ENCODE data around the gene SLCO2A1. TPM values are rescaled to one million over a fixed set of nuclear protein-coding genes. Genes with fewer than 3 reads are reported as not detected.

SLCO2A1 gene
- total and polyA plus RNA-seq, 2 donors (not counting 1 experiment from before 2014, with no cell fraction given), result not detected

GRCh38 chr3:133914839-133915600, 114.7 kb downstream of the SLCO2A1 start:
- Histone ChIP-seq H3K36me3 (replicated peaks in 1 of 2; ENCODE audit: control extremely low read depth in 1 of 2, control insufficient read depth in 1 of 2, extremely low read depth in 1 of 2, insufficient read depth in 2 of 2, low read length in 1 of 2) (no peaks in the 10 kb centered on the region), H2AFZ (ENCODE audit: insufficient read depth, low read depth, low read length, poor library complexity, severe bottlenecking) (no peak overlapping the region), H3K4me2 (replicated peaks; ENCODE audit: low read depth, low read length, poor library complexity, severe bottlenecking) (no peak overlapping the region), H4K20me1 (ENCODE audit: control insufficient read depth, insufficient read depth, low read length, poor library complexity, severe bottlenecking) (no peaks in the 10 kb centered on the region), H3K9me3 (ENCODE audit: control extremely low read depth in 1 of 3, control insufficient read depth in 2 of 3, insufficient read depth in 1 of 3, low read length in 2 of 3) (no peaks in the 10 kb centered on the region), H3K4me3 (ENCODE audit: control extremely low read depth in 1 of 5, extremely low read depth in 1 of 5, insufficient read depth in 1 of 5, low read depth in 2 of 5, low read length in 4 of 5) (no peak overlapping the region), H3K4me1 (ENCODE audit: control insufficient read depth in 2 of 2, insufficient read depth in 2 of 2, low read length in 2 of 2) (no peaks in the 10 kb centered on the region), H3K27ac (ENCODE audit: low read length in 2 of 2) (no peak overlapping the region), H3K9ac (ENCODE audit: low read length) (no peak overlapping the region), H3K27me3 (replicated peaks in 1 of 4; ENCODE audit: control extremely low read depth in 1 of 4, control insufficient read depth in 3 of 4, insufficient read depth in 4 of 4, low read length in 3 of 4) (peaks cover 0 to 17% (median 8%) of the 10 kb centered on the region in 4 experiments), H3K79me2 (ENCODE audit: control insufficient read depth, insufficient read depth, low read length) (no peaks in the 10 kb centered on the region)
- ATAC-seq (ENCODE audit: low read depth) (no peak), DNase-seq (no peak)
- WGBS (ENCODE audit: insufficient coverage), result 95% methylated on average over 9 of the region's 12 CpGs
- TF ChIP-seq EZH2 (IDR thresholded peaks at IDR 0.05; ENCODE audit: borderline replicate concordance, insufficient read depth, low read depth, low read length, poor library complexity, severe bottlenecking), result no peak
- TF ChIP-seq, protein P1, sequence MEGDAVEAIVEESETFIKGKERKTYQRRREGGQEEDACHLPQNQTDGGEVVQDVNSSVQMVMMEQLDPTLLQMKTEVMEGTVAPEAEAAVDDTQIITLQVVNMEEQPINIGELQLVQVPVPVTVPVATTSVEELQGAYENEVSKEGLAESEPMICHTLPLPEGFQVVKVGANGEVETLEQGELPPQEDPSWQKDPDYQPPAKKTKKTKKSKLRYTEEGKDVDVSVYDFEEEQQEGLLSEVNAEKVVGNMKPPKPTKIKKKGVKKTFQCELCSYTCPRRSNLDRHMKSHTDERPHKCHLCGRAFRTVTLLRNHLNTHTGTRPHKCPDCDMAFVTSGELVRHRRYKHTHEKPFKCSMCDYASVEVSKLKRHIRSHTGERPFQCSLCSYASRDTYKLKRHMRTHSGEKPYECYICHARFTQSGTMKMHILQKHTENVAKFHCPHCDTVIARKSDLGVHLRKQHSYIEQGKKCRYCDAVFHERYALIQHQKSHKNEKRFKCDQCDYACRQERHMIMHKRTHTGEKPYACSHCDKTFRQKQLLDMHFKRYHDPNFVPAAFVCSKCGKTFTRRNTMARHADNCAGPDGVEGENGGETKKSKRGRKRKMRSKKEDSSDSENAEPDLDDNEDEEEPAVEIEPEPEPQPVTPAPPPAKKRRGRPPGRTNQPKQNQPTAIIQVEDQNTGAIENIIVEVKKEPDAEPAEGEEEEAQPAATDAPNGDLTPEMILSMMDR (IDR thresholded peaks at IDR 0.05), result no peak
- H3K4me3 Mint-ChIP-seq, result no peak overlapping the region
- H3K4me1 Mint-ChIP-seq, result no peaks in the 10 kb centered on the region
- CTCF ChIA-PET, result no interaction called here
- H3K27me3 Mint-ChIP-seq, result peaks cover 34% of the 10 kb centered on the region
- peaks cover 5% of the 10 kb centered on the region for H3K9me3 Mint-ChIP-seq (ENCODE audit: insufficient read depth)
- POLR2A ChIA-PET, result no interaction called here
- H3K27ac Mint-ChIP-seq, result no peak overlapping the region
- intact Hi-C loops (cut with micrococcal nuclease), result loop anchor here (5.0 kb wide), 1 partner anchor 1448 kb away; no protein-coding TSS in a partner anchor

- no CpG with 5 or more reads among the region's 2 CpGs for WGBS (ENCODE audit: insufficient coverage)
- no peaks in the 10 kb centered on the region for H3K4me1 ChIP-seq (ENCODE audit: control insufficient read depth in 2 of 2, insufficient read depth in 2 of 2, low read length in 2 of 2)
- no peaks in the 10 kb centered on the region for H3K36me3 ChIP-seq (replicated peaks in 1 of 2; ENCODE audit: control extremely low read depth in 1 of 2, control insufficient read depth in 1 of 2, extremely low read depth in 1 of 2, insufficient read depth in 2 of 2, low read length in 1 of 2)
- CTCF ChIA-PET, result no interaction called here
- peaks cover 0 to 15% (median 6%) of the 10 kb centered on the region in 4 experiments for H3K27me3 ChIP-seq (replicated peaks in 1 of 4; ENCODE audit: control extremely low read depth in 1 of 4, control insufficient read depth in 3 of 4, insufficient read depth in 4 of 4, low read length in 3 of 4)
- no peaks in the 10 kb centered on the region for H4K20me1 ChIP-seq (ENCODE audit: control insufficient read depth, insufficient read depth, low read length, poor library complexity, severe bottlenecking)
- H3K27ac Mint-ChIP-seq, result no peak overlapping the region
- H3K27ac ChIP-seq (ENCODE audit: low read length in 2 of 2), result no peak overlapping the region
- H3K4me3 ChIP-seq (ENCODE audit: control extremely low read depth in 1 of 5, extremely low read depth in 1 of 5, insufficient read depth in 1 of 5, low read depth in 2 of 5, low read length in 4 of 5), result no peak overlapping the region
- no peak overlapping the region for H2AFZ ChIP-seq (ENCODE audit: insufficient read depth, low read depth, low read length, poor library complexity, severe bottlenecking)
- peaks cover 0 to 1% (median 0%) of the 10 kb centered on the region in 3 donors for H3K9me3 ChIP-seq (ENCODE audit: control extremely low read depth in 1 of 3, control insufficient read depth in 2 of 3, insufficient read depth in 1 of 3, low read length in 2 of 3)
- peaks cover 14% of the 10 kb centered on the region for H3K27me3 Mint-ChIP-seq
- no peak overlapping the region for H3K4me3 Mint-ChIP-seq
- no peak overlapping the region for H3K9ac ChIP-seq (ENCODE audit: low read length)
- H3K9me3 Mint-ChIP-seq (ENCODE audit: insufficient read depth), result no peaks in the 10 kb centered on the region
- POLR2A ChIA-PET, result no interaction called here
- no peaks in the 10 kb centered on the region for H3K79me2 ChIP-seq (ENCODE audit: control insufficient read depth, insufficient read depth, low read length)
- H3K4me2 ChIP-seq (replicated peaks; ENCODE audit: low read depth, low read length, poor library complexity, severe bottlenecking), result no peak overlapping the region
- no peak for ATAC-seq (ENCODE audit: low read depth)
- no peak for TF ChIP-seq EZH2 (IDR thresholded peaks at IDR 0.05; ENCODE audit: borderline replicate concordance, insufficient read depth, low read depth, low read length, poor library complexity, severe bottlenecking)
- TF ChIP-seq, protein P1 (IDR thresholded peaks at IDR 0.05), result no peak
- DNase-seq, result no peak
- intact Hi-C loops (cut with micrococcal nuclease), result loop anchor here (5.0 kb wide), 1 partner anchor 1443 kb away; no protein-coding TSS in a partner anchor
- H3K4me1 Mint-ChIP-seq, result no peaks in the 10 kb centered on the region
These were observed 119.3 kb downstream of the SLCO2A1 start for GRCh38 chr3:133910422-133910821.
